H1 (cell line): ENCODE measurements around the gene SPOCK3. TPM values are rescaled to one million over a fixed set of nuclear protein-coding genes. Genes with fewer than 3 reads are reported as not detected.

Experiments
- ASH2L ChIP-seq: fragments of 200-600, 300-600 bp; sonication (generic); IDR thresholded peaks from one replicate; pipeline ENCODE4 v1.7.1; 2017; ENCODE audit warnings: low read length
- CBX8 ChIP-seq: fragments of 300-800, 300-1000 bp; sonication (generic); IDR thresholded peaks from 2 replicates; pipeline ENCODE4 v1.7.1; 2016; ENCODE audit warnings: low read depth, low read length, borderline replicate concordance
- NRF1 ChIP-seq: IDR thresholded peaks from 2 replicates; pipeline ENCODE4 v1.6.1; 2011; ENCODE audit warnings: mild to moderate bottlenecking, low read depth, low read length, improper control_type of control experiment
- POLR2A ChIP-seq, 2 experiments: IDR thresholded peaks; 1 replicate in 1 of 2; 2 replicates in 1 of 2; pipeline ENCODE4 v1.6.1; 2011; ENCODE audit warnings: low read depth in 2 of 2, low read length in 2 of 2, mild to moderate bottlenecking in 2 of 2; ENCODE audit errors: control extremely low read depth in 1 of 2
- RXRA ChIP-seq: IDR thresholded peaks from 2 replicates; pipeline ENCODE4 v1.6.1; 2011; ENCODE audit warnings: low read depth, mild to moderate bottlenecking, low read length, moderate library complexity; ENCODE audit not compliant: insufficient read depth
- SP4 ChIP-seq: IDR thresholded peaks from 2 replicates; pipeline ENCODE4 v1.6.1; 2012; ENCODE audit warnings: low read length, inconsistent platforms
- TAF7 ChIP-seq: optimal IDR thresholded peaks from 2 replicates; pipeline ENCODE3; 2011; ENCODE audit warnings: low read depth, mild to moderate bottlenecking, inconsistent platforms, low read length, moderate library complexity, borderline replicate concordance
- TBP ChIP-seq: IDR thresholded peaks from 2 replicates; pipeline ENCODE4 v1.6.1; 2011; ENCODE audit warnings: low read depth, low read length, improper control_type of control experiment
- polyA plus RNA-seq, 7 experiments: library from polyadenylated mRNA; depleted of rRNA in 3 of 7; stranded (reverse) in 5 of 7; unstranded in 2 of 7; fragments of >200 nt in 5 of 7; fragments of 200-250 nt in 2 of 7; gene quantifications; 1 replicate in 5 of 7; 2 replicates in 1 of 7; 4 replicates in 1 of 7; pipeline versions ENCODE4 v1.2.1 to v1.2.3, GENCODE V29; 2011 to 2013; ENCODE audit warnings: missing spikeins in 2 of 7, mixed read lengths in 2 of 7
- total RNA-seq: library from RNA; stranded (reverse); fragmentation: NEBNext Ultra II Directional; extraction: Animal tissue kit (Norgen Biotek cat#: 25700); gene quantifications from 2 replicates; pipeline ENCODE4 v1.2.1, GENCODE V29; 2021

Gene SPOCK3
- total and polyA plus RNA-seq, 2 of the 8 experiments (the other 6 are each of a cell fraction or from before 2014, with no cell fraction given), result 0.14 to 0.60 TPM

- TF ChIP-seq TAF7 (no peak), POLR2A (IDR thresholded peaks at IDR 0.05; ENCODE audit: control extremely low read depth in 1 of 2, low read depth in 2 of 2, low read length in 2 of 2) (no peak), RXRA (no peak), NRF1 (no peak), CBX8 (no peak), ASH2L (no peak), SP4 (no peak), TBP (no peak)
- TF ChIP-seq, all 59 proteins: peak for 0
Observed at GRCh38 chr4:166737430-166737829, 496.9 kb downstream of the SPOCK3 start (continued).
